HG02852 (cell line): ENCODE data around the gene PPP1R16B.

Experiments
- ATAC-seq: cut with Tn5 transposase; IDR thresholded peaks from one replicate; pipeline ENCODE4 v1.9.1; 2021; ENCODE audit warnings: mild to moderate bottlenecking, moderate library complexity; ENCODE audit not compliant: unreplicated experiment

PPP1R16B gene

GRCh38 chr20:38805502-38805957, at the start of gene PPP1R16B:
Gene PPP1R16B (plus strand): TSS chr20:38805697. CDS start chr20:38835926, 30,229 bp downstream.
- ATAC-seq, result peak; percentile 47

- ATAC-seq, result no peak
These were observed 48.2 kb upstream of the PPP1R16B start for GRCh38 chr20:38757145-38757775.

- no peak for ATAC-seq
These were observed 46.4 kb upstream of the PPP1R16B start for GRCh38 chr20:38759106-38759505.

DNA sequence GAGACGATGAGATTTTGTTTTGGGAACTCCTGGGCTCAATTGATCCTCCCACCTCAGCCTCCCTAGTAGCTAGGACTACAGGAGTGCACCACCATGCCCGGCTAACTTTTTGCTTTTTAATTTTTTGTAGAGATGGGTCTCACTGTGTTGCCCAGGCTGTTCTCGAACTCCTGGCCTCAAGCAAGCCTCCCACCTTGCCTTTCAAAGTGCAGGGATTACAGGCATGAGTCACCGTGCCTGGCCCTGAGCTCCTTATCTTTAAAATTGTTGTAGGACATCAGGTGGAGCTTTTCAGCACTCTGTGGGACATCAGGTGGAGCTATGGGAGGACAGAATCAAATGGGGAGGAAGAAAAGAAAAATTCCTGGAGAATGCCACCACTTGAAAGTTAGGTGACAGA, 44.5 kb upstream of the PPP1R16B start:
- ATAC-seq, result no peak

GRCh38 chr20:38762174-38762573, 43.3 kb upstream of the PPP1R16B start:
- no peak for ATAC-seq

- no peak for ATAC-seq
These were observed 41.9 kb upstream of the PPP1R16B start for GRCh38 chr20:38763616-38764015.

DNA sequence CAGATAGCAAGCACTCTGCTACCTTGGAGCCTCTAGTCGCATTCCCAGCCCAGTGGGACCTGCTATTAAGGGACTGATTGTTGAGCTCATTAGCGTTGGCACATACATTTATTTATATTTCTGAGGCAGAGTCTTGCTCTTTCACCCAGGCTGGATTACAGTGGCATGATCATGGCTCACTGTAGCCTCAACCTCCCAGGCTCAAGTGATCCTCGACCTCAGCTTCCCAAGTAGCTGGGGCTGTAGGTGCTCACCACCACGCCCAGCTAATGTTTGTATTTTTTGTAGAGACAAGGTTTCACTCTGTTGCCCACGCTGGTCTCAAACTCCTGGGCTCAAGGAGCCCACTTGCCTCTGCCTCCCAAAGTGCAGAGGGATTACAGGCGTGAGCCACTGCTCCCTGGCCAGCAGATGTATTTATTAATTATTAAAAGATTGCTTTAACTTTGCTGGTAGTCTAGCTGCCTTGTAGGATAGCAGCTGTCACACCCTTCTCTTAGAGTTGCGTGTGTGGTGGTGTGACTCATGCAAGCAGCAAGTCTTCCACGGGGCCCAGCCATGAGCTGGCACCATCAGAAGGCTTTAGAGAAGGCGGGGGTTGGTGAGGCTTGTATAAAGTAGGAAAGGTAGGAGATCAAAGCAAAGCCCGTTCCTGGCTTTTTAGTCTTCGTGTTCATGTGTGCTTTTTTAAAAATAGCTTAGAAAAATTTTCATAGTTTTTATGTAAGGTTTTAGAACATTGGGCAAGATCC, 40.8 kb upstream of the PPP1R16B start:
- ATAC-seq, result no peak

DNA sequence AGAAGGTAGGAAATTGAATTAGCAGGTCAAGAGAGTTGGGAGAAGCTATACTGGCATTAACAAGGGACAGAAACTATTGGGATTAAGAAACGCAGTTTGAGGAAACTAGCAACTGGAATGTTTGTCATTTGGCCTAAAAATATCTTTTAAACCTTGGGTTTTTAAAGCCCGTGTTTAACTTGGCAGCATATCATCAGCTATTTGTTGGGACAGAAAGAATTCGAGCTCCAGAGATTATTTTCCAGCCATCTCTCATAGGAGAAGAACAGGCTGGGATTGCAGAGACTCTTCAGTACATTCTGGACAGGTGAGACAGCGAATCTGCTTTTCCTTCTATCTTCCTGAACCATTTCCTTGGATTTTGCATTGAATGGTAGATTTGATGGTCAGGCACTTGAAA, 39.4 kb upstream of the PPP1R16B start:
- ATAC-seq, result no peak

GRCh38 chr20:38769376-38770295, 35.9 kb upstream of the PPP1R16B start:
- no peak for ATAC-seq

DNA sequence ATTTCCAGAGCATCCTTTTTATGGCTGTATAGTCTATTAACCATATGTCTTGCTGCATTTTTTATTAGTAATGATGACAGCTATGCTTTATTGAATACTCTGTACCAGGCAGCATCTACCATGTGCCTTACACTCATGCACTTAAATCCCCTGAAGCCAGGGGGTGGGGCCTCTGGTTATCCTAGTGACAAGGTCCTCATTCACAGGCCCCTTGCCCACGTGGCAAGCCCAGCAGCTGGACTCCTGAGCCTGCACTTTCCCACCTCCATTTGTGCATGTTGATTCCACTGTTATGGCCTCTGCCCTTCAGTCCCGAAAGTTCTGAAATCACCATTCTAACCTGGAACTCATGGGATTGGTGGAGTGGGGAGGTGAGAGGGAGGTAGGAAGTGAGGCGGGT, 35.0 kb upstream of the PPP1R16B start:
- no peak for ATAC-seq

- no peak for ATAC-seq
These were observed 34.5 kb upstream of the PPP1R16B start for GRCh38 chr20:38770970-38771369.

- no peak for ATAC-seq
These were observed 33.9 kb upstream of the PPP1R16B start for GRCh38 chr20:38771621-38772020.

DNA sequence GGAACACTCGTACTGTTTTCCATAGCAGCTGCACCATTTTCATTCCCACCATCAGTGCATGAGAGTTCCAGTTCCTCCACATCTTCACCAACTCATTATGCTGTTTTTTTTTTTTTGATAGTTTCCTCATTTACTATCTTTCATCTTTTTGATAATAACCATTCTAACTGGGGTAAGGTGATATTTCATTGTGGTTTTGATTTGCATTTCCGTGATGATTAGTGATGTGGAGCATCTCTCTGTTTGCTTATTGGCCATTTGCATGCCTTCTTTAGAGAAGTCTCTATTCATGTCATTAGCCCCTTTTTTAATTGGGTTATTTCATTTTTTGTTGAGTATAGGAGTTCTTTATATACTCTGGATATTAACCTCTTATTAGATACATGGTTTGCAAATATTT, 31.3 kb upstream of the PPP1R16B start:
- ATAC-seq, result no peak

DNA sequence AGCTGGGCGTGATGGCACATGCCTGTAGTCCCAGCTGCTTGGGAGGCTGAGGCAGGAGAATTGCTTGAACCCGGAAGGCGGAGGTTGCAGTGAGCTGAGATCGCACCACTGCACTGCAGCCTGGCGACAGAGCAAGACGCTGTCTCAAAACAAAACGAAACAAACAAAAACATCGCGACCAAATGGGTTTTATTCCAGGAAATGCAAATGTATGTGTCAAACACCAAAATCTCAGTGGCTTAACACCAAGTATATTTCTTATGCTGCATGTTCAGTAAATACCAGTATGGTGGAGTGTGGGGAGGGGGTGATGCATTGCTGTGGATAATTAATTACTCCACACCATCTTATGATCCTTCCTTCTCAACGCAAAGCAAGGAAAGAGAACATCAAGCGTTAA, 29.1 kb upstream of the PPP1R16B start:
- ATAC-seq, result no peak

DNA sequence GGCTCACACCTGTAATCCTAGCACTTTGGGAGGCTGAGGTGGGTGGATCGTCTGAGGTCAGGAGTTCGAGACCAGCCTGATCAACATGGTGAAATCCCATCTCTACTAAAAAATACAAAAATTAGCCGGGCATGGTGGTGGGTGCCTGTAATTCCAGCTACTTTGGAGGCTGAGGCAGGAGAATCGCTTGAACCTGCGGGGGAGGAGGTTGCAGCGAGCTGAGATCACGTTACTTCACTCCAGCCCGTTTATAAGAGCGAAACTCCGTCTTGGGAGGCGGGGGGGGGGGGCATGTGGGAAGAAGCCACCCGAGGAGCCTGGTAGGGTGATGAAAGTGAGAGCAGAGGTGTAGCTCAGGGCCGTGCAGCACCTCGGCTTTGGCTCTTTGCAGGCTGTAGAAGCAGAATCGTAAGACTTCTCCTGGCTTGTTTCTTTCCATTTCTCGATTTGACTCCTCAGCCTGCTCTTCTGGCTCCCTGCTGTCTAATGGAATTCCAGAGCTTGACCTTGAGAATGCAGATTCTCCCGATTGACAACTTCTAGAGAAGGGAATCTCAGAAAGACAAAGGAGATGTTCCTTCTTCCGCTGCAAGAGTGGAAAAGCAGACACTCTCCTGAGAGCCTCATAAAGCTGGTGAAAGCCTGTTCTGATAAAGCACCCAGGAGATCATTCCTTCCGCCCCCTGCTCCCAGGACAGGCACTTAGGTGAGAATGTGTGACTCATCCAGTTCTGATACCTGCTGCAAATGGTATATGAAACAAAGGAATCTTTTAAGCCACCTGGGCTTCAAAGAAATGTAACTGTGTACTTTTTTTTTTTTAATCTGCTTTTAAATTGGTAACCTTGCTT, 26.0 kb upstream of the PPP1R16B start:
- ATAC-seq, result no peak

- no peak for ATAC-seq
These were observed 23.2 kb upstream of the PPP1R16B start for GRCh38 chr20:38782275-38782674.

DNA sequence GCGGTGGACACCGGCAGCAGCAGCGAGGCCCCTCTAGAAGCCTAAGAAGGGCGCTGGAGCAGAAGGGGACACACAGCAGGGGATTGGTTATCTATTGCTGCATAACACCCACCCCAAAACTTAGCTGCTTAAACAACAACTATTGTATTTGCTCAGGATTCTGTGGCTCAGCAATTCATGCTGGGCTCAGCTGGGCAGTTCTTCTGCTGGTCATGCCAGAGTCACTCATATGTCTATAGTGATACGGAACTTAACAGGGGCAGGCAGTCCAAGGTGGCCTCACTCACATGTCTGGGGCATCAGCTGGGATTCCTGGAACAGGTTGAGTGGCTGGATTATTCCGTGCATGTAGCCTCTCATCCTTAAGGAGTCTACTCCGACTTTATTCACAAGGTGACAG, 17.6 kb upstream of the PPP1R16B start:
- no peak for ATAC-seq

DNA sequence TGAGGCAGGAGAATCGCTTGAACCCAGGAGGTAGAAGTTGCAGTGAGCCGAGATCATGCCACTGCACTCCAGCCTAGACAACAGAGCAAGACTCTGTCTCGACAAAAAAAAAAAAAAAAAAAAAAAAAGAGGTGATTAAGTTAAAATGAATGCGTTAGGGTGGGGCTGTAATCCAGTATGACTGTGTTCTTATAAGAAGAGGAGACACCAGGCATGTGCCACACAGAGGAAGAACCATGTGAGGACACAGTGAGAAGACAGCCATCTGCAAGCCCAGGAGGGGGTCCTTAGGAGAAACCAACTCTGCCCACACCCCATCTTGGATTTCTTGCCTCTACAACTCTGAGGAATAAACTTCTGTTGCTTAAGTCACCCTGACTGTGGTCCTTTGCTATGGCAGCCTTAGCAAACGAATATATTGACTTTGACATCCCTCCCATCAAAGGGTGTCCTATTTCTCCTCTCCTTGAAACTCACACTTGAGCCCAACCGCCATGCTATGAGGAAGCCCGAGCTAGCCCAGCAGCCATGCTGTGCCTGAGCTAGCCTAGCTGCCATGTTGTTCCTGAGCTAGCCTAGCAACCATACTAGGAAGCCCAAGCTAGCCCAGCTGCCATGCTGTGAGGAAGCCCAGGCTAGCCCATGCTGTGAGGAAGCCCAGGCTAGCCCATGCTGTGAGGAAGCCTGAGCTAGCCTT, 15.8 kb upstream of the PPP1R16B start:
- no peak for ATAC-seq

DNA sequence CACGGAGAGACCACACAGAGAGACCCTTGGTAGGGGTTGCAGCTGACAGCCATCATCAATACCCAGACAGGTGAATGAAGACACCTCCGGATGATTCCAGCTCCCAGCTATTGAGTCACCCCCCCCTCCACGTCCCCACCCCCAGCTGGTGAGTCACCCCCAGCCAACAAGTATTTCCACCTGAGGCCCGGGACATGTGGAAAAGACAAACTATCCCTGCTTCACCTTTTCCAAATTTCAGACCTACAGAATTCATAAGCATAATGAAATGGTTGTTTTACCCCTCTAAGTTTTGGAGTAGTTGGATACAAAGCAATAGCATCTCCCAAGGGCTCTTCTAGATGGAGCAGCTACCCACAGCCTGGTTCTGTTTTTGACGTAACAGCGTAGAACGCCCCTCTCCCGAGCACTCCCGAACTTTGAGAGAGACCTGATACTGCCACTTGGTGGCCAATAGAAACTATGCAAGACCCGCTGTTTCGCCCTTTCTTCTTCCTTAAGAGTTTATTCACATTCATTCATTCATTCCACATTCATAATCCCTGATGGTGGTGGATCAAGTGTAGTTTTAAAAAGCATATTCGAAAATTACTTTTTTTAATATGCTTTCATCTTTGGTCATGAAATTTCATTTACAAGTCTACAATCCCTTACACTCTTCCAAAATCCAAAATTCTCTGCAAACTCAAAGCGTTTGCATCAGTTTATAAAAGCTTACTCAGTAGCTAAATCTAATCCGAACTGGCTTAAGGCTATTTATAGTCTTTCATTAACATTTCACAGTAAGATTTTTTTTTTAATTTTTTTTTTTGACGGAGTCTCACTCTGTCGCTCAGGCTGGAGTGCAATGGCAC, 15.1 kb upstream of the PPP1R16B start:
- ATAC-seq, result no peak
